ENCODE data around the gene PIGU.

PIGU gene

DNA sequence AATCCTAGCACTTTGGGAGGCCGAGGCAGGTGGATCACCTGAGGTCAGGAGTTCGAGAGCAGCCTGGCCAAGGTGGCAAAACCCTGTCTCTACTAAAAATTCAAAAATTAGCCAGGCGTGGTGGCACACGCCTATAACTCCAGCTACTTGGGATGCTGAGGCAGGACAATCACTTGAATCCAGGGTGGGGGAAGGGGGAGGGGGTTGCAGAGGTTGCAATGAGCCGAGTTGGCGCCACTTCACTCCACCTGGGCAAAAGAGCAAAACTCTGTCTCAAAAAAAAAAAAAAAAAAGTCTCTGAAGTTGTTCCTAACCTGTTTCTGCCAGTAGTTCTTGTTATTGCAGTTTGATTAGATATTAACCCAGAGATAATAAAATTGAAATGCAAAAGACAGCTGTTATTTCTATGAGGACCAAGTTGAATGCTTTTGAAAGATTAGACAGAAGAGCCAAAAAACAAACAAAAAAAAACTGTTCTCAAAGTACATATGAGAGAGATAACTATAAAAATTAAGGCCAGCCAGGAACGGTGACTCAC lies 22.6 kb downstream of the PIGU start:
- DNase-seq (ENCODE audit: low read depth) = no peak

DNA sequence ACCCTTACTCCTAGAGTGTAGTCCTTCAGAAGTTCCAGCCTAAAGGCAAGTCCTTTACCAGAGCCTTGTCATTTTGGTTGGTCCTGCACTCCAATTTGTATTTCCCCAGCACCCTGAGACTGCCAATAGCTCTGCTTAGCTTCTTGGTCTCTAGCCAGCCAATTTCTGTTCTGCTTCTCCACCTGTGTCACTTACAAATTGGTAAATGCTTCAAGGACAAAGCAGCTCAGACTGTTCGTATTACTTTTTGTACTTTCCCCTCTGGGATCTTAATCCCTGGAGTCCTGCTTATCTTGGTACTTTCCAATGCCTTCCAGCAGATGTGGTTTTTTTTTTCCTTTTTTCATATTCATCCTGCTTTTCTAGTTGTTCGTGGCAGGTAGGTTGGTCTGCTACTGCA lies 25.7 kb downstream of the PIGU start:
- no peak for DNase-seq (ENCODE audit: low read depth)

- no peak for DNase-seq (ENCODE audit: low read depth)
These were observed 29.2 kb downstream of the PIGU start for GRCh38 chr20:34647737-34648136.

GRCh38 chr20:34644951-34645350 lies 31.9 kb downstream of the PIGU start:
- no peak for DNase-seq (ENCODE audit: low read depth)

DNA sequence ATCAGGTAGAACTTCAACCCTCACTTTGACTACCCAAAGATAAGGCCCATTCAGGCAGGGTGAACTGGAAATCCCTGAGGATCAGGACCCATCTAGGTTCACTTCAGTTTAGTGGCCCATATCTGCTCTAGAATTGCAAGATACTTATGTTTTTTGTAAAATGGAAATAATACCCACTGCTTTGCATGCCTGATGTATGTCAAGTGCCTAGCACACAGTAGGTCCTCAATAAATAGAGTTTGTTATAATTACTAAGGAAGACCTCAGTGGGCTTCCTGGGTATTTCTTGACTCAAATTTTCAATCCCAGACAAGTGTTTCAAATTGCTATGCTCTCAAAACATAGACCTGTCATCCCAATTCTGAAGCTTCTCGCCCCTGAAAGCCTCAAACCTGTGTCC lies 32.5 kb downstream of the PIGU start:
- no peak for DNase-seq (ENCODE audit: low read depth)

DNA sequence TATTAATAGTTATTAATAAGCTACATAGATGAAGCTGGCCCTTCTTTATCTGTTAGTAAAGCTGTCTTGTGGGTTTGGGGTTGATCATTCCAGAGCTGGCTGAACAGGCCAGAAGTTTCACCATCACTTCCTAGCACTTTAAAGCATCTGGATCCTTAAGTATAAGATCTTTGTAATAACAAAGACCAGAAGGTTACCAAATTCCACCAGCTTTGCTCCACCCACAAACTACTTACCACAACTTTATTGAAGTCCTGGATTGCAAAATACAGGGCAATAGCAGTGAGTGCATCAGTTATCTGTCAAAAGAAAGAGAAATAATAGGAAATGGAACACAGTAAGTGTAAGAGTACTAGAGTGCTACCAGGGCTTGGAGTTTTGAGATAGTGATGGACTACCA lies 33.0 kb downstream of the PIGU start:
- no peak for DNase-seq (ENCODE audit: low read depth)

DNA sequence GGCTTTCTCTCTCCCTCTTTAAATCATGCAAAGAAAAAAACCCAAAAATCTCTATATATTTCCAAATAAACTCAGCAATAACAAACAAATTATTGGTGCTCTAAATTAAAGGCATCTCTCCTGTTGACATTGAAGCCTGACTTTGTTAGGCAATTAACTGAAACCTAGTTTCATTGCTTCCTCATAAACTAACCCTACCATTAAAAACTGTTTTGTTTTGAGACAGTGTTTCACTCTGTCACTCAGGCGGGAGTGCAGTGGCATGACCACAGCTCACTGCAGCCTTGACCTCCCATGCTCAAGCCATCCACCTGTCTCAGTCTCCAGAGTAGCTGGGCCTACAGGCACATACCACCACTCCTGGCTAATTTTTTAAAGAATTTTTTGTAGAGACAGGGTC lies 34.9 kb downstream of the PIGU start:
- no peak for DNase-seq (ENCODE audit: low read depth)

DNA sequence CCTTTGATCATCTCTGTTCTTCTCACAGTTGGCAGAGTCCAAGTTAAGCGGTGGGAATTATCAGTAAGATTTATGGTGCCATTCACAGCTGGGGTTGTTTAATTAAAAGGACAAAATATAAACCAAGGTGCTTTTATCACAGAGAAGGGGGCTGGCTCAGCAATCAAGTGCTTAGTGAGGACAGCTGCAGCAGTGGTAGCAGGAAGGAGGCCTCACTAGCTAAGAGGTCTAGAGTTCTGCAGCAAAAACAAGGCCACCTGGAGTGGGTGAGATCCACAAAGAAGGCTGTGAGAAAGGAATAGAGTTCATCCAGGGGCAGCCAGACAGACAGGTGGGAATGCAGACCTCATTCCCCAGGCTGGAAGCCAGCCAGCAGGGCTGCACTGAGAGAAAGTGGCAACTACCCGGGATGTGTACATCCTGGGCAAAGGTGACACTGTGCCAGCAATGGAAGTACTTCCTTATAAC lies 37.1 kb downstream of the PIGU start:
- no peak for DNase-seq (ENCODE audit: low read depth)

GRCh38 chr20:34638532-34638931 lies 38.4 kb downstream of the PIGU start:
- DNase-seq (ENCODE audit: low read depth) = no peak

GRCh38 chr20:34638039-34638292 lies 38.9 kb downstream of the PIGU start:
- DNase-seq (ENCODE audit: low read depth) = no peak

DNA sequence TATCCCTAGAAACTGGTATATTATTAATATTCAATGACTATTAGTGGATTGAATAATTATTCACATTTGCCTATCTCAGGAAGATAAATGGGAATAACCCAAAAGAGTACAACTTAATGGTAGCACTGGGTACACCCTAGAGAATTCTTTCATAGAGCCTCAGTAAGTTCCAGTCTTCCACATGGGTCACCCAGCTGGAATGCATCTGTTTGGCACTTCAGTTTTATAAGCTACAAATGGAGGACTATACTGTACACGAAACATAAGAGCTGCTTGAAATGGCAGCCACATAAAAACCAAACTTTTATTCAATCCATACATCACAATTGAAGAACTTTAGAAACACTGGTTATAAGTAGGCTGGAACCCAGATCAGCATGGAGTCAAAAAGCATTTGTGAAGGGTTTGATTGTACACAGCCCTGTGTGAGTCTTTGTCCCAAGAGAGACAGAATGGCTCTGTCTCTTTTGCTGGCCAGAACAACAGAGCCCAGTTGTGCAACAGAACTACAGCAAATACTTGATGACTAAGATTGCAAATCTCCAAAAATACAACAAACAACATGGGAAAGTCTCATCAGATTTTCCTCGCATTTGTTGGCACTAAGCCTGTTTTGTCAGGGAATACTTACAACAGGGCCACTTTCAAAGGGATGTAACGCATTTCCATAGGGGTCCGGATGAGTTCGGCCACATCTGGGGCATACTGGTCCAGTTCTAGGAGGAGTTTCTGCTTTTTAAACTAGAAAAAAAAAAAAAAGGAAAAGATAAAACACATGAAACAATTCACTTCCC lies 39.5 kb downstream of the PIGU start:
- no peak for DNase-seq (ENCODE audit: low read depth)

DNA sequence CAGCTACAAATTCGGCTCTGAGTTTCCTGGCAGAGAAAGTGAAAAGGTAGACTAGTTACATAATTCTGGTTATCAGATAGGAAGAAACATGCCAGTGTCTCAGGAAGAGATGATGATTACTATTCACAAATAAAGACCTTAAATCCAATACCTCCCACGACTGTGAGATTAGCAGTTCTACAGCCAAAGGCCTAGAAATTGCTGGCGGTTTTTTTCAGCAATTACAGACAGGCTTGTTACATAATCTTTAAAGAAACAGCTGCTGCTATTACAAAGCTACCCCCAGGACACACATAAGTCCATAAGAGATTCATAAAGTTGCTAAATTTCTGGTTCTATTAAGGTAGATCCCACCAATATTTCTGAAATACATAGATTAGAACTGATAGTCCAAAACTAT lies 40.2 kb downstream of the PIGU start:
- DNase-seq (ENCODE audit: low read depth) = no peak

DNA sequence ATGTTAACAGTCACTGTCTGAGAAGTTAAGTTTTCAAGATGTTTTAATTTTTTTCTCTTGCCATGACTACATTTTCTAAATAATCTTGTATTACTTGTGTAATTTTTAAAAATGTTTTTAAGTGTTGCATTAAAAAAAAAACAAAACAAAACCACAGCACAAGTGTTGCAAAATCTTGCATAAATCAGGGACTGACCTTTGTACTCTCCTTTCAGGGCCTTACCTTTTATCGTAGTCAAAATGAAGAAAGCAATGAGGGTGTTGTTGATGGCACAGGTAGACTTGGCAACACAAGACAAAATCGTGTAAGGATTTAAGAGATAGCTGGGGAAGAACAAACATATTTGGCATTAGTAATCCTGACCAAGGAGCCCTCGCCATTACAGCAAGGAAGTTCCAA lies 42.5 kb downstream of the PIGU start:
- DNase-seq (ENCODE audit: low read depth) = no peak

DNA sequence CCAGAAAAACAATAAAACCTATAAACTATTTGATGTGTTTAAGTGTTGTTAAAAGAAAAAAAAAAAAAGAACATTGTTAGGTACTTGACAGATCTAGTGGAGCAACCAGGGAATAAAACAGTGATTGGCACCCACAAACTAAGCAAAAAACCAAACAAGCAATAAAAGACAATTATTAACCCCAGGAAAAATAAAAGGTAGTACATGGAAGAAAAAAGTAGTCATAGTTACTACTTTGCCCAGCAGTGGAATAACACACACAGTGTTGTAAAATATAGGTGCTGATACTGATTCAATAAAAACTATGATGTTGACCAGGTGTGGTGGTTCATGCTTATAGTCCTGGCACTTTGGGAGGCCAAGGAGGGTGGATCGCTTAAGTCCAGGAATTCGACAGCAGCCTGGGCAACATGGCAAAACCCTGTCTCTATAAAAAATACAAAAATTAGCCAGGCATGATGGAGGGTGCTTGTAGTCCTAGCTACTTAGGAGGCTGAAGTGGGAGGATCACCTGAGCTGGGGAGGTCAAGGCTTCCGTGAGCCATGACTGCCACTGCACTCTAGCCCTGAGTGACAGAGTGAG lies 43.9 kb downstream of the PIGU start:
- no peak for DNase-seq (ENCODE audit: low read depth)

DNA sequence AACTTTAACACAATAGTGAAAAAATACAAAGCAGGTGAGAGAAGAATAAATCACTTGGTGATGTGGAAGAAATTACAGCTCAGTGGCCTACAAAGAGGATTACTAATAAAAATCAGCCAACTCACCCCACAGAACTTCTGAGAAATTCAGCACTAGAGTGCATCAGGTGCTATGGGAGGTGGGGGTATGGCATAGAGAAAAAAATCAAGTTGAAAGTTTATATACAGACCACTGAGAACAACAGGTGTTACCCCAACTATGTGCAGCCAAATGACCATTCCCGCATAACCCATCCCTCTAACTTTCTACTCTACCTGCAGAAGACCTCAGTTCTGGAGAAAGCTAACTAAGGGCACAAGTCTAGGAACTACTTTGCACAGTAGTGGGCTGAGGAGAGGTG lies 47.0 kb downstream of the PIGU start:
- DNase-seq (ENCODE audit: low read depth) = no peak

DNA sequence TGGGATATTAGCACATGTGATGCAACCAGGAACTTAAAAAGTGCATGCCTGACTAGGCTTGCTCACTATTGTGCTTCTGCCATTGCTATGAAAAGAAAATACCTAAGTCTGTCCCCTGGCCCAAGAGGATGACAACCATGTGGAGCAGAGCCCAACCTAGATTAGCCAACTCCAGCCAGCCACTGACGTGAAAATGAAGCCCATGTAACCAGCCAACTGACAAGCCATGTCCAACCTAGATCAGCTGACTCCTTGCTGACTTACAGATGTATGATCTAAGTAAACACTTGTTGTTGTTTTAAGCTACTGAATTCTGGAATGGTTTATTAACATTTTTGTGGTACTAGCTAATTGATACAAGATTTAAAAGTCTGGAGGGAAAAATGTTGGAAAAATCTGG lies 47.5 kb downstream of the PIGU start:
- no peak for DNase-seq (ENCODE audit: low read depth)

DNA sequence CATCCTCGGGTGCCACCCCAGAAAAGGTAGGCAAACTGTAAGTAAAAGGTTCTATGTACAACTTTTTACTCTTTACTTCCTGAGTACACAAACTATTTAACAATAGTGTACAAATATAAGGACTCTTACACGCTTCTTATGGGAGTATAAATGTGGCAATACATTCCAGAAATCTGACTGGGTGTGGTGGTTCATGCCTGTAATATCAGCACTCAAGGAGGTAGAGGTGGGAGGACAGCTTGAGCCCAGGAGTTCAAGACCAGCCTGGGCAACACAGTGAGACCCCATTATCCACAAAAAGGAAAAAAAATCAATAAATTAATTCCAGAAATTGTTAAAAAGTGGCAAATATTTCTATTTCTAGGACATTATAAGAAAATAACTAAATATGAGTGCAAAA lies 48.9 kb downstream of the PIGU start:
- DNase-seq (ENCODE audit: low read depth) = no peak

DNA sequence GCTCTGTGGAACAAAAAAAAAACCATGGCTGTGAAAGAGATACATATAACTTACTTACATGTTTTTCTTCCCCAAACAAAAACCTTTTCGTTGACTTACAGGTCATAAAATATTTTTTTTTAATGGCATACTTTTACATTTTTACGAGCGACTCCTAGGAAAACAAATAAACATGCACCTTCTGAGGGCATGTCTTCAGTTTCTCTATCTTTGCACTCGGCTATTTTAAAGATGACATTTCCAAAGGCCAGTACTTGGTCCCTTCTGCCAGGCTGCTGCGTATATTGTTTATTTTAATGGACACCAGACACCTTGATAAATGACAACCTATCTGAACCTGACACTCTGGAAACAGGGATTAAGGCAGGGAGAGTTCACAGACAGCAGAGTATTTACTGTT lies 49.4 kb downstream of the PIGU start:
- DNase-seq (ENCODE audit: low read depth) = no peak

GRCh38 chr20:34626992-34627391 lies 49.9 kb downstream of the PIGU start:
- no peak for DNase-seq (ENCODE audit: low read depth)

GRCh38 chr20:34624629-34625028 lies 52.3 kb downstream of the PIGU start:
- no peak for DNase-seq (ENCODE audit: low read depth)

GRCh38 chr20:34622821-34623451 lies 54.0 kb downstream of the PIGU start:
- DNase-seq (ENCODE audit: low read depth) = no peak

DNA sequence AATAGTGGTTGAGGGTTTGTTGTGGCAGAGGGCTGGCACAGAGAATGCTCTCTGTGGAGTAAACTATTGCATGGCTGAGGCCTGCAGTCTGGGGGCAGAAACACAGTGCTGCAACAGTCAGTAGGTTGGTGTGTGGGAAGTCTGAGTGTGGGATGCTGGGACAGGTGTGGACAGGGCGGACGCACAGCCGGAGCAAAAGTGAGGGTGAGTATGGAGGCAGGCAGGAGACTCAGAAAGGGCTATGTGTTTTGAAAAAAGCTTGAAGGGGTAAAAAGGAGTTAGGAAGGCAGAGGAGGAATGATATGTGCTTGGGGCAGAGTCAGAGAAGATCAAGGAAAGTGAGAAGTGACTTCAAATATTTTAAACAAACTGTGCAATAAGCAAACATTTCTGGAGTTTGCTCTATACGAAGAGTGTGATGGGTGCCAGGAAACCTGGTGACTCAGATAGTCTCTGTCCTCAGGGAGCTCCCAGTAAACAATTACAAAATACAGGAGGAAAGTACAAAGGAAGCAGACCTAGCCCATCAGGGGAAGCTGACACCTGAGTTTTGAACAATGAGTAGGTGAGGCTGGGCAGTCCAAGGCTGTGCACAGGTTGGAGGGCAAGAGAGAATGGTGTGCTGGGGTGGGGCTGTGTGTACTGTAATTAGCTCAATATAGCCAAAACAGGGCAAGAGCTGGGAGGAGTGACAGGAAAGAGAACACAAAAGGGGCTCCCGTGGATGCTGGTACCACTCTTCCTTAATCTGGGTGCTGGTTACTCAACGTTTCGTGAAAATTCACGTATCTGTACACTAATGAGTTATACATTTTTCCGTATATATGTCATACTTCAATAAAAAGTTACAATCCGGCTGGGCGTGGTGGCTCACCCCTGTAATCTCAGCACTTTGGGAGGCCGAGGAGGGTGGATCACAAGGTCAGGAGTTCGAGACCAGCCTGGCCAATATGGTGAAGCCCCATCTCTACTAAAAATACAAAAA lies 55.2 kb downstream of the PIGU start:
- DNase-seq (ENCODE audit: low read depth) = no peak

DNA sequence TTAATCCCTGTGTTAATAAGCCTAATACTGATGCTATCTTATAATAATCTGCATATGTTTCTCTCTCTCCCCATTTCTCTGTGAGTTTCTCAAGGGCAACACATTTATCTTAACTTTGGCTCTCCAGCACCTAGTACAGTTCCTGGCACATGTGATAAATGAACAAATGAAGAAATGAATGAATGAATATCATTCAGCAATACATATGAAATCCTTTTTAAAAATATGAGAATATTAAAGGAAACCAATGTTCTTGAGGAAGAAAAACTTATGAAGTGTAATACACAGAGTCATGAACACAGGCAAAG lies 55.9 kb downstream of the PIGU start:
- no peak for DNase-seq (ENCODE audit: low read depth)

All from activated T-cell treated with anti-CD3 and anti-CD28 coated beads for 24 hours (primary cell).